Body of pancreas (tissue), 4 donors: ENCODE data around the gene RAP1B. TPM values are rescaled to one million over a fixed set of nuclear protein-coding genes. Genes with fewer than 3 reads are reported as not detected.

ENCODE experiments used
- ATAC-seq: fragments of 150-250 bp; one replicate; pipeline ENCODE4 v1.9.1; 2016
- DNase-seq, 4 donors: peaks; one replicate each; pipeline ENCODE4 v3.0.0-alpha.2; 2019
- H3K27ac ChIP-seq, 4 donors: fragments of 200-600 bp; sonication (generic); 1 replicate in 3 of 4; 2 replicates in 1 of 4; pipeline versions ENCODE4 v1.5.1 to v1.6.1; 2016 to 2019; ENCODE audit warnings: mild to moderate bottlenecking in 1 of 4, mixed read lengths in 1 of 4, moderate library complexity in 1 of 4
- H3K27me3 ChIP-seq, 2 donors: fragments of 200-600 bp; sonication (generic); one replicate each; pipeline ENCODE4 v1.6.0; 2016; ENCODE audit warnings: mild to moderate bottlenecking in 1 of 2
- H3K36me3 ChIP-seq, 2 donors: fragments of 200-600 bp; sonication (generic); replicated peaks in 1 of 2; 2 replicates each; pipeline ENCODE4 v1.5.1; 2016; ENCODE audit warnings: low read depth in 2 of 2; ENCODE audit not compliant: insufficient read depth in 1 of 2
- H3K4me1 ChIP-seq: fragments of 200-600 bp; sonication (generic); one replicate; pipeline ENCODE4 v1.6.0; 2016
- H3K4me3 ChIP-seq, 2 donors: fragments of 200-600 bp; sonication (generic); 1 replicate in 1 of 2; 2 replicates in 1 of 2; pipeline ENCODE4 v1.5.1; 2016 to 2019
- H3K9me3 ChIP-seq, 3 donors: fragments of 200-600 bp; sonication (generic); 1 replicate in 2 of 3; 2 replicates in 1 of 3; pipeline ENCODE4 v1.5.1; 2016
- CTCF ChIP-seq, 7 experiments: fragments of 450-650 bp in 4 of 7; fragments of 200-600 bp in 3 of 7; sonication (generic) in 3 of 7; IDR thresholded peaks; one replicate each; pipeline ENCODE4 v1.5.1; 2016 to 2019; ENCODE audit warnings: antibody characterized with exemption in 7 of 7
- POLR2A ChIP-seq, 3 donors: fragments of 450-650 bp; IDR thresholded peaks; one replicate each; pipeline ENCODE4 v1.6.1; 2016; ENCODE audit warnings: antibody characterized with exemption in 3 of 3, mild to moderate bottlenecking in 2 of 3
- WGBS, 2 donors: methylation state at CpG; one replicate each; pipeline ENCODE4 v1.1.5; 2017; 5-methylcytosine and 5-hydroxymethylcytosine counted together
- intact Hi-C: fragments of 100-400 bp; cut with DNase I; formaldehyde crosslinking; loops from one replicate; pipeline ENCODE4 v1.15.1; 2023
- total RNA-seq, 2 donors: library from RNA; depleted of rRNA; stranded (reverse); fragments of >200 nt; gene quantifications; one replicate each; pipeline ENCODE4 v1.1.0, GENCODE V29; 2016

RAP1B gene
- total RNA-seq: 10 to 100 TPM; 47.5 to 74.5 TPM

DNA sequence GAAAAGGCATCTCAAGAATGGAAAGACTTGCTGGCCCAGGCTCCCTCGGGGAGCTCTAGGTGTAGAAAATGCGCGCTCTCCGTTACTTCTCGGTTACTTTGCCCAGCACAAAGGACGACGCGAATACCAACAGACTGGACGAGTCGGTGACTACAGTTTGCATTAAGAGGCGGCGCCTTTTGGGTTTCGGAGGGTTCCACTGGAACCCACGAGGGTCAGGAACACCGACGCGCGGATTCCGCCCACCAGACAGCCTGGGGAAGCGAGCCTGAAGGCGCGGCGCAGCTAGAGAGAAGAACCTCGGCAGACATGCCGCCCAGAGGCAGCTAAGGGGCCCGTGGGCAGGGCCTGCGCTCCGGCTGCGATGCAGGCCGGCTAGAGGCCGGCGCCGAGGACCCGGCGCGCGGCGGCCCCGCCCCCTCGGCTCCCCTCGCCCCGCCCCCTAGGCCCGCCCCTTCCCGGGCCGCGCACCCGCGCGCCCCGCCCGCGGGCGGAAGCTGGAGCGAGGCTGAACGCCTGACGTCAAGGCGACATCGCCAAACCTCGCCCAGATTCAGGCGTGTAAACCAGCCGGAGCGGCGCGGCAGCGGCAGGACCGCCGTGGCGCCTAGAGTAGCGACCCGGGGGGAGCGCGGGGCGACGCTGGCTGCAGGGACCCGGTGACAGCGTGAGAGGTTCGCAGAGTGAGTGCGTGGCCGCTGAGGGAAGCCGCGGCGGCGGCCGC is at the start of gene RAP1B:
RAP1B (plus strand) TSS at position 530 of the 724 bp plus-strand sequence. CDS start 37,826 bp downstream, outside the sequence.
- Histone ChIP-seq H3K9me3 (no peaks in the 10 kb centered on the region), H3K27me3 (no peaks in the 10 kb centered on the region), H3K4me1 (peaks cover 42% of the 10 kb centered on the region), H3K4me3 (peak within 1 kb of the TSS; percentile 58 to 87), H3K27ac (peak within 1 kb of the TSS; percentile 89 to 96 (median 92)), H3K36me3 (no peaks in the 10 kb centered on the region)
- peak; percentile 96 for ATAC-seq
- DNase-seq: peak; percentile 90 to 92 (median 91)
- WGBS, 2 donors: 0% methylated on average over 8 to 83 of the region's 84 CpGs
- intact Hi-C loops: no loop called here
- peak; percentile 93 for TF ChIP-seq POLR2A (IDR thresholded peaks at IDR 0.05)
- TF ChIP-seq CTCF (IDR thresholded peaks at IDR 0.05): peak in 1 of 7 experiments; percentile 7

DNA sequence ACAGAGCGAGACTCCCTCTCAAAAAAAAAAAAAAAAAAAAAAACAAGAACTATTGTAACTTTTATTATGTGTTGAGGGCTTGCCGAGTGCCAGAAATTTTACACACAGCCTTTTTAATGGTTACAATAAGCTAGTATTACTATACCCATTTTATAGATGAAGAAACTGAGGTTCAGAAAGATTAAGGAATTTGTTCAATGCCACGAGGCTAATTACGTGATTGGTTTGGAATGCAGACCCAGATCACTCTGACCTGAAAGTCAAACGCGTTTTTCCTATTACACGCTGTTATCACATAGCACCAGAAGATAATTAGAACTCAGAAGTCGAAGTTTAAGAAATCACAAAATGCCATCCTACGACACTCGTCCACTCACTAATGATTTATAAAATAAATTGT is 48.9 kb upstream of the RAP1B start:
- WGBS, 2 donors: 55 to 58% methylated on average over 10 of the region's 10 CpGs
- TF ChIP-seq CTCF (IDR thresholded peaks at IDR 0.05) (no peak), POLR2A (IDR thresholded peaks at IDR 0.05) (no peak)
- DNase-seq (no peak), ATAC-seq (no peak)
- H3K36me3 ChIP-seq: no peaks in the 10 kb centered on the region
- no peaks in the 10 kb centered on the region for H3K4me1 ChIP-seq
- H3K4me3 ChIP-seq: no peak overlapping the region
- H3K9me3 ChIP-seq: no peaks in the 10 kb centered on the region
- no peaks in the 10 kb centered on the region for H3K27me3 ChIP-seq
- no peak overlapping the region for H3K27ac ChIP-seq
- intact Hi-C loops: no loop called here

DNA sequence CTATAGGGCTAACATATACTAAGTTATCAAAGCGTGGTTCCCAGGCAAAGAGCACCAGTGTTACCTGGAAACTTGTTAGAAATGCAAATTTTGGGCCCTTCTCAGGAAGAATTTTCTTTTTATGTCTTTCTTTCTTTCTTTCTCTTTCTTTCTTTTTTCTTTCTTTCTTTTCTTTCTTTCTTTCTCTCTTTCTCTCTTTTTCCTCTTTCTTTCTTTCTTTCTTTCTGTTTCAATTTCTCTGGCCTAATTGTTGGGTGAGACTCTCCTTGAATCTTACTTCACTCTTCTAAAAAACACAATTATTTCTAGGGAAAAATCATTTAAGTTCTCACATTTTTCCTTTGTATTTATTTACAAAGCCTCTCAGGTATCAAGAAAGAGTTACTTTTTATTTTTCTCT is 46.5 kb upstream of the RAP1B start:
- Histone ChIP-seq H3K9me3 (no peaks in the 10 kb centered on the region), H3K36me3 (no peaks in the 10 kb centered on the region), H3K27me3 (no peaks in the 10 kb centered on the region), H3K4me1 (no peaks in the 10 kb centered on the region), H3K4me3 (no peak overlapping the region), H3K27ac (no peak overlapping the region)
- TF ChIP-seq CTCF (IDR thresholded peaks at IDR 0.05): no peak
- no peak for TF ChIP-seq POLR2A (IDR thresholded peaks at IDR 0.05)
- ATAC-seq: no peak
- no peak for DNase-seq
- WGBS, 2 donors: 69 to 70% methylated on average over 1 of the region's 1 CpG
- intact Hi-C loops: no loop called here

DNA sequence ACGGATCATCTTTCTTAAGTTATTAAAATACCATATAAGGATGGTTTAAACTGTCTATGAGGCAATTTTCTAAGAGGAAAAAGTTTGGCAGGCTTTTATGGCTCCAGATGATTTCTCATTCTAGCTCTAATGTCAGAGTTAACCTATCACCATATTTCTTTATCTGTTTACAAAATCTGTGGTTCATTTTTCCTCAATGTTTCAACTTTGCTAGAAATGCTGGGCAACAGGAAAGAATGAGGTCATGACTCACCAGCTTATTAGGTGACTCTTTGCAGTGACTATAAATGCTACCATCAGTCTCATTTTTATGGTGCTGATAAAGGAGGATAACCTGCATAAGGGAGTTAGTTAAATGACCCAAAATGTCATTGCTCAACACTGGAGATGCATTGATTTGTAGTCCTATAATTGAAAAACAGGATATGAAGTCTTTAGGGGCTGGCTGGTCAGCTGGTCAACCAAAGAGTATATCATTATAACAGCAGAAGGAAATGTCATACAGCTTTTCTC is 45.3 kb upstream of the RAP1B start:
- Histone ChIP-seq H3K4me3 (no peak overlapping the region), H3K4me1 (no peaks in the 10 kb centered on the region), H3K36me3 (no peaks in the 10 kb centered on the region), H3K9me3 (no peaks in the 10 kb centered on the region), H3K27me3 (no peaks in the 10 kb centered on the region), H3K27ac (no peak overlapping the region)
- TF ChIP-seq CTCF (IDR thresholded peaks at IDR 0.05) (no peak), POLR2A (IDR thresholded peaks at IDR 0.05) (no peak)
- intact Hi-C loops: no loop called here
- DNase-seq: no peak
- WGBS, 2 donors: 28 to 51% methylated on average over 1 of the region's 1 CpG
- ATAC-seq: no peak
